Smooth muscle cell (in vitro differentiated cells): ENCODE results near the gene RIT2. TPM values are rescaled to one million over a fixed set of nuclear protein-coding genes. Genes with fewer than 3 reads are reported as not detected.

Experiments used
- DNase-seq: peaks from one replicate; lab custom pipeline; 2025; ENCODE audit not compliant: unreplicated experiment; lab: John Stamatoyannopoulos, UW
- H2AFZ ChIP-seq: fragments of 200-600 bp; sonication (generic); 2 replicates; pipeline ENCODE4 v1.6.0; 2016; ENCODE audit warnings: antibody characterized with exemption, low read depth, mild to moderate bottlenecking
- H3F3A ChIP-seq: fragments of 200-600 bp; sonication (generic); 2 replicates; pipeline ENCODE4 v1.6.0; 2017; ENCODE audit warnings: antibody characterized with exemption, low read depth
- H3K27ac ChIP-seq: fragments of 200-600 bp; sonication (generic); 2 replicates; pipeline ENCODE4 v1.5.1; 2016; ENCODE audit warnings: low read depth, mild to moderate bottlenecking
- H3K27me3 ChIP-seq: fragments of 200-600 bp; sonication (generic); 2 replicates; pipeline ENCODE4 v1.6.1; 2016; ENCODE audit warnings: low read depth, mild to moderate bottlenecking
- H3K36me3 ChIP-seq: fragments of 200-600 bp; sonication (generic); 2 replicates; pipeline ENCODE4 v1.5.1; 2016; ENCODE audit warnings: low read depth
- H3K4me1 ChIP-seq: fragments of 200-600 bp; sonication (generic); 2 replicates; pipeline ENCODE4 v1.5.1; 2016; ENCODE audit warnings: low read depth
- H3K4me2 ChIP-seq: fragments of 200-600 bp; sonication (generic); 2 replicates; pipeline ENCODE4 v1.6.0; 2016; ENCODE audit warnings: mild to moderate bottlenecking
- H3K4me3 ChIP-seq: fragments of 200-600 bp; sonication (generic); 2 replicates; pipeline ENCODE4 v1.5.1; 2016; ENCODE audit warnings: mild to moderate bottlenecking
- H3K79me2 ChIP-seq: fragments of 200-600 bp; sonication (generic); 2 replicates; pipeline ENCODE4 v1.6.0; 2016; ENCODE audit warnings: low read depth, mild to moderate bottlenecking
- H3K9ac ChIP-seq: fragments of 200-600 bp; sonication (generic); 2 replicates; pipeline ENCODE4 v1.6.0; 2016; ENCODE audit warnings: low read depth
- H3K9me3 ChIP-seq: fragments of 200-600 bp; sonication (generic); replicated peaks from 2 replicates; pipeline ENCODE4 v1.5.1; 2016; ENCODE audit warnings: low read depth
- H4K20me1 ChIP-seq: fragments of 200-600 bp; sonication (generic); 2 replicates; pipeline ENCODE4 v1.6.0; 2016; ENCODE audit warnings: low read depth
- WGBS: methylation state at CpG from one replicate; pipeline ENCODE4 v1.1.7; 2016; ENCODE audit warnings: low lambda C conversion rate; 5-methylcytosine and 5-hydroxymethylcytosine counted together
- polyA plus RNA-seq: library from polyadenylated mRNA; unstranded; fragments of >200 nt; fragmentation: Nextera tagmentation; extraction: Ambion mirVana; gene quantifications from 2 replicates; pipeline ENCODE4 v1.2.1, GENCODE V29; 2016
- total RNA-seq: library from RNA; depleted of rRNA; stranded (reverse); fragments of >200 nt; gene quantifications from 2 replicates; pipeline ENCODE4 v1.2.3, GENCODE V29; 2014
- TF ChIP-seq, protein P1 (sequence below): fragments of 200-600 bp; sonication (generic); IDR thresholded peaks from 2 replicates; pipeline ENCODE4 v1.5.1; 2017; ENCODE audit warnings: borderline replicate concordance, mild to moderate bottlenecking, antibody characterized with exemption; ENCODE audit not compliant: insufficient read depth, poor library complexity, severe bottlenecking

The RIT2 gene
- total and polyA plus RNA-seq, 2 experiments from 2014 or later: not detected

DNA sequence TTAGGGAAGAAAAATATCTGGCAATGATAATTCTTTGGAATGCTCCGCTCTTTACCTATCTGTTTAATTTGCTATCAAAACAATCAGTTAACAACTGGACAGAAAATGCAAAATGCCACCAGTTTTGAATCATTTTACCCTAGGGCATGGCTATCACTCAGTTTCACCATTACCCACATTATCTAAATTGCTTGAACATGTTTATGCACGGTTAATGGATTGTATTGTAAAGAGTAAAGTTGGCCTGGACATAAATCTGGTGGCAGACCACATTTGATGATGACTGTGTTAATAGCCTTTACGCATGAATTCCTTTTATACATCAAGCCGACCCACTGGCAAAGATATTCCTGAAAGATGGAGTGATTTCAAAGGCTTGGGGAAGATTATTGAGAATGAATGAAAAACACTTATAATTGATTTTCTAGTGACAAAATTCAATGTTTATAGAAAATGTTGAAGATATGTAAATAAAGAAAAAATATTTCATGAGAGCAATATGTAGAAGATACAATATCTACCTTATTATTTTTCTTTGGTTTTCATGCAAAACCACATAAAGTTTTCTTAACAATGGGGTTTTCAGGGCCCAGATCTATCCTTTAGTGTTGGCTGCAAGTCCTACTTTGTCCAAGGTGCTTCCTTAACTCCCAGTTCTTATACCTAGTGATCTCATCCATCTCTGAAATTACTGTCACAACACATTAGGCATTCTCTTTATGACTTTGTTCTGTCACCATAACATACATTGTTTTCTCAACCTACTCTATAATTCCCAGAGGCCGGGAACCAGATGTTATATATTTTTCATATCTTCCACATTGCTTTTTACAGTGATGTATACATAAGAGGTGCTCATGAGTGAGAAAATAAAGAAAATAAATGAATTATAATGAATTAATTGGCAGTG lies 265.1 kb downstream of the RIT2 start:
- Histone ChIP-seq H3K79me2 (no peaks in the 10 kb centered on the region), H3K9ac (no peak overlapping the region), H4K20me1 (no peaks in the 10 kb centered on the region), H3K9me3 (no peaks in the 10 kb centered on the region), H3K27me3 (no peaks in the 10 kb centered on the region), H3K27ac (no peak overlapping the region), H3F3A (no peaks in the 10 kb centered on the region), H3K4me3 (no peak overlapping the region), H3K36me3 (no peaks in the 10 kb centered on the region), H3K4me2 (no peak overlapping the region), H2AFZ (no peak overlapping the region), H3K4me1 (no peaks in the 10 kb centered on the region)
- 72% methylated on average over 5 of the region's 5 CpGs for WGBS
- TF ChIP-seq, protein P1, sequence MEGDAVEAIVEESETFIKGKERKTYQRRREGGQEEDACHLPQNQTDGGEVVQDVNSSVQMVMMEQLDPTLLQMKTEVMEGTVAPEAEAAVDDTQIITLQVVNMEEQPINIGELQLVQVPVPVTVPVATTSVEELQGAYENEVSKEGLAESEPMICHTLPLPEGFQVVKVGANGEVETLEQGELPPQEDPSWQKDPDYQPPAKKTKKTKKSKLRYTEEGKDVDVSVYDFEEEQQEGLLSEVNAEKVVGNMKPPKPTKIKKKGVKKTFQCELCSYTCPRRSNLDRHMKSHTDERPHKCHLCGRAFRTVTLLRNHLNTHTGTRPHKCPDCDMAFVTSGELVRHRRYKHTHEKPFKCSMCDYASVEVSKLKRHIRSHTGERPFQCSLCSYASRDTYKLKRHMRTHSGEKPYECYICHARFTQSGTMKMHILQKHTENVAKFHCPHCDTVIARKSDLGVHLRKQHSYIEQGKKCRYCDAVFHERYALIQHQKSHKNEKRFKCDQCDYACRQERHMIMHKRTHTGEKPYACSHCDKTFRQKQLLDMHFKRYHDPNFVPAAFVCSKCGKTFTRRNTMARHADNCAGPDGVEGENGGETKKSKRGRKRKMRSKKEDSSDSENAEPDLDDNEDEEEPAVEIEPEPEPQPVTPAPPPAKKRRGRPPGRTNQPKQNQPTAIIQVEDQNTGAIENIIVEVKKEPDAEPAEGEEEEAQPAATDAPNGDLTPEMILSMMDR: no peak
- no peak for DNase-seq

DNA sequence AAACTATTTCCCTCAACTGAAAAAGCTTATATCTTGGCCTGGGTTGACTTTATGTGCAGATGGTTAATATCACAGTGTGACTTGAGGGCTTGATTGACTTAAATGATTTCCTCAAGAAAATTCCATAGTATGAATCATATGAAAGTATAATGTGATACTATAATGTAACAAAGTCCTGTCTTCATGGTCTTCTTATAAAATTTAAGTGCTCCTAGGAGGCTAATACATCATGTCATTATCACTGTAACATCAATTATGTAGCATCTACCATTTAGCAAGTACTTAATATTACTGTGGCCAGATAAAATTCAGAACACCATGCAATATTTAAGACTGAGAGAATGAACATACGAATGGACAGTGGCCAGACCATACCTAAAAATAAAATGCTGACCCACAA lies 276.1 kb downstream of the RIT2 start:
- H3K4me2 ChIP-seq: no peak overlapping the region
- no peaks in the 10 kb centered on the region for H3K79me2 ChIP-seq
- no peaks in the 10 kb centered on the region for H3F3A ChIP-seq
- H4K20me1 ChIP-seq: no peaks in the 10 kb centered on the region
- H3K4me3 ChIP-seq: no peak overlapping the region
- H2AFZ ChIP-seq: no peak overlapping the region
- TF ChIP-seq, protein P1: no peak
- DNase-seq: no peak
- no peak overlapping the region for H3K9ac ChIP-seq
- WGBS: 57% methylated on average over 1 of the region's 1 CpG
- no peaks in the 10 kb centered on the region for H3K36me3 ChIP-seq
- H3K27me3 ChIP-seq: no peaks in the 10 kb centered on the region
- no peaks in the 10 kb centered on the region for H3K4me1 ChIP-seq
- H3K9me3 ChIP-seq: no peaks in the 10 kb centered on the region
- no peak overlapping the region for H3K27ac ChIP-seq

DNA sequence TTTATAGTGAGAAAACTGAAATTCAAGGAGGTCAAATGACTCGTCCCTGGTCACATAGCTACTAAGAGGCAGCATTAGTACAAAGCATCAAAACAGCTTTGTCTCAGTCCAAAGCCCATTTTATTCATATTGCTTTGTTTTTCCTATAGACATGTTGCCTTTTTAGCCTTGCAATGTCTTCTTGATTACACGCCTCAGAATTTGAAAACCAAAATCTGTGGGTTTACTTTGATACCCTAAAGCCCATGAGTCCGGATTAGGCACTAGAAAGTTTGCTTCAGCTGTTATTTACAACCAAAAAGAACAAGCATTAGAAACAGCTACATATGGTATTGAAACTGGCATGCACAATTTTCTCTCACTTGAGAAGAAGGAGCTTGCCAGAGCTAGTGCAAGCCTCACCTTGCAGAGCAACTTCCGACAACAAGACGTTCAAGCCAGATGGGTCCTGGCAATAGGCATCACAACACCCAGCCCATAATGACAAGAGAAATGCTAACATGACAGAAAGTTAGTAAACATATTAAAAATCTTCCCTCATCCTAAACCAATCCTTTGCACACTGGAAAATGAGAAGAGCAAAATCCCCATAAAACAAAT lies 276.8 kb downstream of the RIT2 start:
- Histone ChIP-seq H3K4me1 (no peaks in the 10 kb centered on the region), H3K4me3 (no peak overlapping the region), H2AFZ (no peak overlapping the region), H4K20me1 (no peaks in the 10 kb centered on the region), H3F3A (no peaks in the 10 kb centered on the region), H3K27me3 (no peaks in the 10 kb centered on the region), H3K36me3 (no peaks in the 10 kb centered on the region), H3K4me2 (no peak overlapping the region), H3K9ac (no peak overlapping the region), H3K27ac (no peak overlapping the region), H3K79me2 (no peaks in the 10 kb centered on the region), H3K9me3 (no peaks in the 10 kb centered on the region)
- TF ChIP-seq, protein P1: no peak
- WGBS: 74% methylated on average over 5 of the region's 5 CpGs
- DNase-seq: no peak
